ENCODE results near the gene TPRG1.

Gene TPRG1

GRCh38 chr3:189340680-189341460 lies 169.1 kb downstream of the TPRG1 start:
- TF ChIP-seq GATA2 (IDR thresholded peaks at IDR 0.05; ENCODE audit: low read depth, low read length) (no peak), GATA3 (IDR thresholded peaks at IDR 0.05; ENCODE audit: low read depth, low read length) (no peak)

GRCh38 chr3:189342811-189343210 lies 171.0 kb downstream of the TPRG1 start:
- TF ChIP-seq GATA3 (IDR thresholded peaks at IDR 0.05; ENCODE audit: low read depth, low read length) (no peak), GATA2 (IDR thresholded peaks at IDR 0.05; ENCODE audit: low read depth, low read length) (no peak)

DNA sequence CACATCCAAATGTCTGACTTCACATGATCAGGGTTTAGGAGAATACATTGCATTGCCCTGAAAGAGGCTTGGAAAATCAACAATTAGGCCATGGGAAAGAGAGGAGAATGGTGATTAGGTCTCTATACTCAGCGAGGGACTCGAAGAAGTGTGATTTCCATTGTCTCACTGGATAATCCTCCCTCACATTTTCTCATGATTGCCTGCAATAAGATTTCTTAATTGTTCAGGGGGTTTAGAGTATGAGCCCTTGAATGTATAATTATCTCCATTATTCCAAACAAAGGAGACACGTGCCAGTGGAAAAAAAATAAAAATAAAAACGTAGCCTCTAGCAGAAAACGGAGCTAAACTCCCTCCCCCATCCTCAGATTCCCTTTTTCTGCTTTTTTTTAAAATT lies 173.2 kb downstream of the TPRG1 start:
- TF ChIP-seq GATA2 (IDR thresholded peaks at IDR 0.05; ENCODE audit: low read depth, low read length) (no peak), GATA3 (IDR thresholded peaks at IDR 0.05; ENCODE audit: low read depth, low read length) (no peak)

DNA sequence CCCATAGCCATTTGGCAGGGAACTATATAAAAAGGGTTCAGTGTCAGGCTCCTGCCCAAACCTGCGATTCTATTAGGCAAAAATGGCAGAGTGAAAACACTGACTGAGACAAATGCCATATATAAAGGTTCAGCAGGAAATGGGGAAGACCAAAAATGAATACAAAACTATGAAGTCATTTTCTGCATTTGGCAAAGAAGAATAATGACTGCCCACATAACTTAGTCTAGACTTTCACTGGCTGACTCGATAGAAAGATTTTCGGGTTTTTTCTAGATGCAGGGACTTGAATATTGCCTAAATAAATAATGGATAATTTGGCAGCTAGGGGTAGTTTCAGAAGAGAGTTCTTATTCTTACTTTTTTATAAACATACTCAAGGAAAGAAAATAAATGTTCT lies 178.0 kb downstream of the TPRG1 start:
- TF ChIP-seq GATA2 (IDR thresholded peaks at IDR 0.05; ENCODE audit: low read depth, low read length) (no peak), GATA3 (IDR thresholded peaks at IDR 0.05; ENCODE audit: low read depth, low read length) (no peak)

DNA sequence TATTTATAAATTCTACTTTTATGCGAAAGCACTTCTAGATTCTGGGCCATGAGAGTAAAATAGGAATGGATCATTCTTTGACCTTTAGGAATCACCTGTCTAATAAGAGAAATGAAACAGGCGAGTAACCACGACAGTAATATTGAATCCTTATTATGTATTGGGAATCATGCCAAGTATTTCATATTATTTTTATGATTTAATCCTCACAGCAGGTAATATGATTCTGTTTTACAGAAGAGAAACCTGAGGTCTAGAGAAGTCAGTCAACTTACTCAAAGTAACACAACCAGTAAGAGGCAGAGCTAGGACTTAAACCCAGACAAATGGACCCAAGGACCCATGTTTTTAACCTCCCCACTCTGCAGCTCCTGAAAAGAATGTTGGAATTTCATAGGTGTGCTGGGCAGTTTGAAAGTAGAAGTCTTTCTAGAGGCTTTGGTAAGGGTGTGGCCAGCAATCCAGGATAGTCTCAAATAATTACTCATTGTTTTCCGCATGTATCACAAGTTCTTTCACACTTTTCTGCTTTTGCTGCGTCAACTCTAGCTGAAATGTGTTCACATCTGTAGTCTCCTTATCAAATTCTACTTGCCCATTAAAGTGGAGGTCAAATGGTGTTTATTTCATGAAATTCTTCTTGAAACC lies 181.7 kb downstream of the TPRG1 start:
- TF ChIP-seq GATA2 (IDR thresholded peaks at IDR 0.05; ENCODE audit: low read depth, low read length) (no peak), GATA3 (IDR thresholded peaks at IDR 0.05; ENCODE audit: low read depth, low read length) (no peak)

DNA sequence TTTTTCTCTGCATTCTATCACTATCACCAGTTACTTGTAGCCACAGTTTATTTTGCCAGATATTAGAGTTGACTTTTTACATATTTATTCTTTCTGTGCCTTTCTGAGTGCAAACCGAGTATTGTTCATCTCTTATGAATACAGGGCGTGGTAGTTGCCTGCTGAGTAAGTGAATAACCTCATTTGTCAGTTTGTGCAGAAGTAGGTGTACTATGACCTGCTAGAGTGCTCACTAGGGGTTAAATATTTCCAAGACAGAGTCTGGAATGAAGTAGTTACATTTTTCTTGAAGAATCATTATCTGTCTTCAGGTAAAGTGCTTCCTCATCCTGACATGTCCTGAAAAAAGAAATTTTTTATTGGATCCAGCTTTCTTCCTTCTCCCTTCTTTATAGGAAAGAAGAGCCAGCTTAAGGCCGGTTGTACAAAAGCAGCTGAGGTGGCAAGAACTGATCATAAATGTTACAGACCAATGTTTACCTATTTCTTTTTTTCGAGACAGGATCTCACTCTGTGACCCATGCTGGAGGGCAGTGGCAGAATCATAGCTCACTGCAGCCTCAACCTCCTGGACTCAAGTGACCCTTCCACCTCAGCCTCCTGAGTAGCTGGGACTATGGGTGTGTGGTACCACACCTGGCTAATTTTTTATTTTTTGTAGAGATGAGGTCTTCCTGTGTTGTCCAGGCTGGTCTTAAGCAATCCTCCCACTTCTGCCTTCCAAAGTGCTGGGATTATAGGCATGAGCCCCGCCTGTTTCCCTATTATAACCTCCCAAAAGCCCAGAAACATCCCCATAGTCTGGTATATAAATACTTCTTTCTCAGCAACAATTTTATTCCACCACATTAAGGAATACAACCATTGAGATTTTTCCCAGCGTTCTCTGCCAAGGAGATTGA lies 182.5 kb downstream of the TPRG1 start:
- TF ChIP-seq GATA3 (IDR thresholded peaks at IDR 0.05; ENCODE audit: low read depth, low read length) (no peak), GATA2 (IDR thresholded peaks at IDR 0.05; ENCODE audit: low read depth, low read length) (no peak)

- TF ChIP-seq GATA3 (IDR thresholded peaks at IDR 0.05; ENCODE audit: low read depth, low read length): no peak
- TF ChIP-seq GATA2 (IDR thresholded peaks at IDR 0.05; ENCODE audit: low read depth, low read length): no peak
Observed at GRCh38 chr3:189355115-189355480, 183.3 kb downstream of the TPRG1 start.

DNA sequence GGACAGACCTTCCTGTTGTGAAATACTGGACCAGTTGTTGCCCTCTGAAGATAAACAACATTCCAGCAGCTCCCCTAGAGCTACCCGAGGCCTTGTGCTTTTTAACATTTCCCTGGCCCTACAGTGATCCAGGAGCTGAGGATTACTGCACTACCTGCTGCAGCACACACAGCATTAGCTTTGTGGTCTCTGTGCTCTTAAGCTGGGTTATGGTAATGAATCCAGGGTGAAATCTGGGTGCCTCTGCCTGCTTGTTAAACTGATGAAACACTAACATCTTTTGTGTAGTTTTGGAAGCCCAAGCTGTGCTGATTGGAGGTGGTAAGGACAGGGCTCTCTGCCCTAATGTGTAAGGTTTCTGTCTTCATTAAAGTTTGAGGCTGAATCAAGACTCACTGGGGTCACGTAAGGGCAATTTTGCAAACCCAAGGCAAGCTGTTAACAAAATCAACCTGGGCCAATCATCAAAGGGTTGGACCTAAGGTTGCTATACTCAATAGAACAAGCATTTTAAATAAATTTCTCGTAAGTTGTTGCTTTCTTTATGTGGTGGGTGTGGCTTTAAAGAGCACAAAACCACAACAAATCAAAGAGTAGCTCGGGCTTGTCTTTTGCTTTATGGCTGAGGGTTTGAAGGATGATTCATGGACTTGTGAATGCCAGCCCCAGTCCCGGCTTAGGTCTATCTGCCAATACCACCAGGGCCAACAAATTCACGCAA lies 183.9 kb downstream of the TPRG1 start:
- no peak for TF ChIP-seq GATA2 (IDR thresholded peaks at IDR 0.05; ENCODE audit: low read depth, low read length)
- TF ChIP-seq GATA3 (IDR thresholded peaks at IDR 0.05; ENCODE audit: low read depth, low read length): no peak

DNA sequence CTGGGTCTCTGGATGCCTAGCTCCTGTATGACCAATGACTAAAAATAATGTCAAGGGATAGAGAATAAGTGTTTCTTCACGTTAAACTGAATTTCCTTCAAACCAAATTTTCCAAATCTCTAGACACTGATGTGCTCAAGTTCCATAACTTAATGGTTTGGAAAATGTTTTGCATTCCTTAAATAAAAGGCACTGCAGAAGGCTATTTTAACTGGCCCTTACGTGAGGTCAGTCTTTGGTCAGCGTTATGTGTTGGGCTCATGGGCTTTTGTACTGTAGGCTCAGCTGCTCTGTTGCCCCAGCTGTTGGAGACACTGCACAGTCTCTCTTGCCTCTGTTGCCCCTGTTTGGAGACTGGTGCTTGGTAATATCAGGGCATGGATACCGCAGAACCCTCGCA lies 188.5 kb downstream of the TPRG1 start:
- TF ChIP-seq GATA3 (IDR thresholded peaks at IDR 0.05; ENCODE audit: low read depth, low read length) (no peak), GATA2 (IDR thresholded peaks at IDR 0.05; ENCODE audit: low read depth, low read length) (no peak)

GRCh38 chr3:189361103-189361835 lies 189.5 kb downstream of the TPRG1 start:
- no peak for TF ChIP-seq GATA2 (IDR thresholded peaks at IDR 0.05; ENCODE audit: low read depth, low read length)
- TF ChIP-seq GATA3 (IDR thresholded peaks at IDR 0.05; ENCODE audit: low read depth, low read length): no peak

- TF ChIP-seq GATA2 (IDR thresholded peaks at IDR 0.05; ENCODE audit: low read depth, low read length) (no peak), GATA3 (IDR thresholded peaks at IDR 0.05; ENCODE audit: low read depth, low read length) (no peak)
Observed at GRCh38 chr3:189363590-189364255, 192.0 kb downstream of the TPRG1 start.

DNA sequence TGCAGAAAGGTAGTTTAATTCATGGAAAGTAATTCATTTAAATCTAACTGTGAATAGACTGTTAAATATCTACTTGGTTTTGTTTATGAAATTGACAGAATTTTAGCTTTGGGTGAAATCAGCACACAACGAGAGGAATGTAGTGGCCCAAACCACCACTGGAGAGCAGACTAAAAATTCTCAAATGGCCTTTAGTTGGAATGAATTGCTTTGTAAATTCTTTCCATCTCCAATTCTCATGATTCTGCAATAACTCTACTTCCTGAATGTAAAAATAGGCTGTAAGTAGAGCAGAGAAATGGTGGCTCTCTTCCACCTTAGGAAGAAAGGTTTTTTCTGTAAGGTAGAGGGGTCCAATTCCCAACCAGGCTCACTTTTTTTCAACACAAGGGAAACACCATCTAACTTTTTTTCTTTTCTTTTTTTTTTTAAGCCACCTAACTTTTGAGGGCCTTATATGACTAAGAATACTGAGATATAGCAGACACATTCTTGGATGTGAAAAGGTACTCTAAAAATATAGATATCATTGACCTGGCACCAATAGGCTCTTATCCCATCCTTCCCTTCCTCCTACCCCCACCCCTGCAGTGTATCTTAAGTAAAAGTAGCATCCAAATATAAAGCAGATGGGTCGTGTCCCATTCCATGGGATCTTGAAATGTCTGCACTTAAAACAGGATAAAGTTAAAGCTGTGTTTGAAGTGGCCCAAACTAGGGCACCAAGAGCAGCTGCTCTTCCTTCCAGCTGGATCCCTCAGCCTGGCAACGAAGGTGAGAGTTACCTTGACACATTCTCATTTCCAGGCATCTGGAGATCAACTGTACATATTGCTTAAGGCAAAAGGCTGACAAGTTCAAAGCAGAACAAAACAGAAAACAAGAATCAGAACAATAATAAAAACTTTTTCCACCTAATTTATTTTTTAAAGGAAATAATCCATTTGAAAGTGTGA lies 194.1 kb downstream of the TPRG1 start:
- TF ChIP-seq GATA2 (IDR thresholded peaks at IDR 0.05; ENCODE audit: low read depth, low read length) (no peak), GATA3 (IDR thresholded peaks at IDR 0.05; ENCODE audit: low read depth, low read length) (no peak)

All from SH-SY5Y (cell line).